Trophoblast cell (in vitro differentiated cells and primary cell): ENCODE results near the gene GABRB2.

Source experiments
- DNase-seq, 2 donors: peaks; one replicate each; pipeline ENCODE4 v3.0.0-alpha.2; 2016
- H2AFZ ChIP-seq: 2 replicates; pipeline ENCODE4 v1.6.1; 2013; ENCODE audit warnings: low read length, moderate library complexity, mild to moderate bottlenecking; ENCODE audit not compliant: insufficient read depth, poor library complexity
- H2AK5ac ChIP-seq: 2 replicates; pipeline ENCODE4 v1.6.1; 2013; ENCODE audit warnings: mild to moderate bottlenecking, low read length
- H2BK120ac ChIP-seq: 2 replicates; pipeline ENCODE4 v1.6.1; 2013; ENCODE audit warnings: low read length, mild to moderate bottlenecking, moderate library complexity; ENCODE audit not compliant: insufficient read depth, poor library complexity
- H2BK12ac ChIP-seq: 2 replicates; pipeline ENCODE4 v1.6.1; 2013; ENCODE audit warnings: mild to moderate bottlenecking, low read length, moderate library complexity
- H2BK5ac ChIP-seq: 2 replicates; pipeline ENCODE4 v1.6.1; 2013; ENCODE audit warnings: low read length, low read depth, moderate library complexity, mild to moderate bottlenecking; ENCODE audit not compliant: poor library complexity
- H3K14ac ChIP-seq: 2 replicates; pipeline ENCODE4 v1.6.1; 2013; ENCODE audit warnings: mild to moderate bottlenecking, low read length
- H3K18ac ChIP-seq: 2 replicates; pipeline ENCODE4 v1.6.1; 2013; ENCODE audit warnings: mild to moderate bottlenecking, low read length
- H3K23ac ChIP-seq: 2 replicates; pipeline ENCODE4 v1.6.1; 2013; ENCODE audit warnings: low read length
- H3K27ac ChIP-seq: 2 replicates; pipeline ENCODE4 v1.5.1; 2013; ENCODE audit warnings: low read depth, mild to moderate bottlenecking, inconsistent platforms, low read length, moderate library complexity
- H3K27me3 ChIP-seq: 2 replicates; pipeline ENCODE4 v1.6.1; 2013; ENCODE audit warnings: inconsistent platforms, mild to moderate bottlenecking, low read length, moderate library complexity; ENCODE audit not compliant: insufficient read depth
- H3K36me3 ChIP-seq, 2 experiments: 1 replicate in 1 of 2; 2 replicates in 1 of 2; pipeline ENCODE4 v1.6.1; 2013; ENCODE audit warnings: low read length in 2 of 2, mild to moderate bottlenecking in 2 of 2, moderate library complexity in 1 of 2; ENCODE audit not compliant: insufficient read depth in 2 of 2, control insufficient read depth in 1 of 2
- H3K4ac ChIP-seq: 2 replicates; pipeline ENCODE4 v1.6.1; 2013; ENCODE audit warnings: low read depth, mild to moderate bottlenecking, low read length, moderate library complexity
- H3K4me1 ChIP-seq, 2 experiments: 1 replicate in 1 of 2; 2 replicates in 1 of 2; pipeline ENCODE4 v1.6.1; 2013; ENCODE audit warnings: low read length in 2 of 2, mild to moderate bottlenecking in 2 of 2, moderate library complexity in 1 of 2; ENCODE audit not compliant: insufficient read depth in 2 of 2, control insufficient read depth in 1 of 2
- H3K4me2 ChIP-seq: 2 replicates; pipeline ENCODE4 v1.6.1; 2013; ENCODE audit warnings: inconsistent platforms, mild to moderate bottlenecking, low read length, moderate library complexity
- H3K4me3 ChIP-seq: 2 replicates; pipeline ENCODE4 v1.5.1; 2013; ENCODE audit warnings: mild to moderate bottlenecking, low read depth, low read length, inconsistent platforms
- H3K79me1 ChIP-seq: one replicate; pipeline ENCODE4 v1.6.1; 2013; ENCODE audit warnings: low read length
- H3K79me2 ChIP-seq: 2 replicates; pipeline ENCODE4 v1.6.1; 2013; ENCODE audit warnings: low read length, mild to moderate bottlenecking; ENCODE audit not compliant: control insufficient read depth, insufficient read depth, poor library complexity
- H3K9ac ChIP-seq: 2 replicates; pipeline ENCODE4 v1.6.1; 2013; ENCODE audit warnings: mild to moderate bottlenecking, low read length
- H3K9me3 ChIP-seq: 2 replicates; pipeline ENCODE4 v1.6.1; 2013; ENCODE audit warnings: low read depth, mild to moderate bottlenecking, control low read depth, inconsistent platforms, low read length; ENCODE audit not compliant: insufficient read depth
- H4K12ac ChIP-seq: 2 replicates; pipeline ENCODE4 v1.6.1; 2013; ENCODE audit warnings: low read depth, mild to moderate bottlenecking, low read length, moderate library complexity
- H4K8ac ChIP-seq: 2 replicates; pipeline ENCODE4 v1.6.1; 2013; ENCODE audit warnings: low read depth, mild to moderate bottlenecking, low read length, moderate library complexity
- H4K91ac ChIP-seq: one replicate; pipeline ENCODE4 v1.6.1; 2013; ENCODE audit warnings: low read depth, mild to moderate bottlenecking, low read length, moderate library complexity
- WGBS: extraction: QIAGEN DNeasy Blood & Tissue Kit; methylation state at CpG from one replicate; pipeline ENCODE4 v1.1.7; 2013; ENCODE audit warnings: missing lambda C conversion rate; ENCODE audit not compliant: insufficient read length, insufficient coverage; ENCODE audit errors: extremely low coverage; 5-methylcytosine and 5-hydroxymethylcytosine counted together

Gene GABRB2

GRCh38 chr5:161397448-161397847, 149.1 kb downstream of the GABRB2 start:
- no peak overlapping the region for H2BK12ac ChIP-seq
- no peaks in the 10 kb centered on the region for H3K79me1 ChIP-seq
- no peak overlapping the region for H2AK5ac ChIP-seq
- DNase-seq: no peak
- H4K8ac ChIP-seq: no peak overlapping the region
- H3K4me3 ChIP-seq: no peak overlapping the region
- no peak overlapping the region for H3K4ac ChIP-seq
- no peak overlapping the region for H3K4me2 ChIP-seq
- H3K18ac ChIP-seq: no peak overlapping the region
- H4K12ac ChIP-seq: no peak overlapping the region
- H4K91ac ChIP-seq: no peak overlapping the region
- no peak overlapping the region for H2AFZ ChIP-seq
- no peak overlapping the region for H3K14ac ChIP-seq
- H3K27me3 ChIP-seq: no peaks in the 10 kb centered on the region
- no peaks in the 10 kb centered on the region for H3K4me1 ChIP-seq
- H2BK120ac ChIP-seq: no peak overlapping the region
- H3K23ac ChIP-seq: no peak overlapping the region
- H3K9me3 ChIP-seq: no peaks in the 10 kb centered on the region
- no peak overlapping the region for H3K27ac ChIP-seq
- no peak overlapping the region for H3K9ac ChIP-seq
- no peak overlapping the region for H2BK5ac ChIP-seq
- no peaks in the 10 kb centered on the region for H3K36me3 ChIP-seq
- H3K79me2 ChIP-seq: no peaks in the 10 kb centered on the region
- no CpG with 5 or more reads among the region's 4 CpGs for WGBS

GRCh38 chr5:161396171-161396570, 150.4 kb downstream of the GABRB2 start:
- Histone ChIP-seq H4K12ac (no peak overlapping the region), H3K27me3 (no peaks in the 10 kb centered on the region), H3K4ac (no peak overlapping the region), H3K14ac (no peak overlapping the region), H3K23ac (no peak overlapping the region), H2BK5ac (no peak overlapping the region), H3K18ac (no peak overlapping the region), H3K9ac (no peak overlapping the region), H4K8ac (no peak overlapping the region), H2AK5ac (no peak overlapping the region), H4K91ac (no peak overlapping the region), H2AFZ (no peak overlapping the region), H3K27ac (no peak overlapping the region), H3K79me2 (no peaks in the 10 kb centered on the region), H3K9me3 (no peaks in the 10 kb centered on the region), H2BK12ac (no peak overlapping the region), H3K36me3 (no peaks in the 10 kb centered on the region), H3K4me2 (no peak overlapping the region), H3K4me3 (no peak overlapping the region), H3K79me1 (no peaks in the 10 kb centered on the region), H3K4me1 (no peaks in the 10 kb centered on the region), H2BK120ac (no peak overlapping the region)
- no CpG with 5 or more reads among the region's 3 CpGs for WGBS
- DNase-seq: no peak

- WGBS: no CpG with 5 or more reads among the region's 1 CpG
- no peak overlapping the region for H2AFZ ChIP-seq
- no peak overlapping the region for H4K8ac ChIP-seq
- H2BK5ac ChIP-seq: no peak overlapping the region
- no peaks in the 10 kb centered on the region for H3K36me3 ChIP-seq
- no peaks in the 10 kb centered on the region for H3K9me3 ChIP-seq
- no peak overlapping the region for H4K91ac ChIP-seq
- H3K27me3 ChIP-seq: no peaks in the 10 kb centered on the region
- no peak overlapping the region for H3K4me2 ChIP-seq
- H2BK12ac ChIP-seq: no peak overlapping the region
- no peak overlapping the region for H3K4ac ChIP-seq
- H2BK120ac ChIP-seq: no peak overlapping the region
- H3K4me1 ChIP-seq: no peaks in the 10 kb centered on the region
- no peak for DNase-seq
- H3K14ac ChIP-seq: no peak overlapping the region
- no peaks in the 10 kb centered on the region for H3K79me2 ChIP-seq
- H3K4me3 ChIP-seq: no peak overlapping the region
- H3K79me1 ChIP-seq: no peaks in the 10 kb centered on the region
- no peak overlapping the region for H3K18ac ChIP-seq
- H3K27ac ChIP-seq: no peak overlapping the region
- no peak overlapping the region for H4K12ac ChIP-seq
- no peak overlapping the region for H3K9ac ChIP-seq
- no peak overlapping the region for H2AK5ac ChIP-seq
- H3K23ac ChIP-seq: no peak overlapping the region
Observed at GRCh38 chr5:161391724-161392123, 154.8 kb downstream of the GABRB2 start.

- H3K4me1 ChIP-seq: no peaks in the 10 kb centered on the region
- H2BK5ac ChIP-seq: no peak overlapping the region
- H4K91ac ChIP-seq: no peak overlapping the region
- no CpG with 5 or more reads among the region's 1 CpG for WGBS
- no peaks in the 10 kb centered on the region for H3K79me2 ChIP-seq
- H3K9ac ChIP-seq: no peak overlapping the region
- no peak overlapping the region for H3K4me3 ChIP-seq
- no peak overlapping the region for H3K27ac ChIP-seq
- H4K8ac ChIP-seq: no peak overlapping the region
- no peak overlapping the region for H3K4me2 ChIP-seq
- H3K14ac ChIP-seq: no peak overlapping the region
- H2AK5ac ChIP-seq: no peak overlapping the region
- no peak overlapping the region for H2BK12ac ChIP-seq
- H3K9me3 ChIP-seq: no peaks in the 10 kb centered on the region
- no peak overlapping the region for H3K23ac ChIP-seq
- H4K12ac ChIP-seq: no peak overlapping the region
- no peak overlapping the region for H3K4ac ChIP-seq
- DNase-seq: no peak
- H3K18ac ChIP-seq: no peak overlapping the region
- H3K27me3 ChIP-seq: no peaks in the 10 kb centered on the region
- no peaks in the 10 kb centered on the region for H3K36me3 ChIP-seq
- H2AFZ ChIP-seq: no peak overlapping the region
- no peaks in the 10 kb centered on the region for H3K79me1 ChIP-seq
- no peak overlapping the region for H2BK120ac ChIP-seq
Observed at GRCh38 chr5:161391016-161391415, 155.5 kb downstream of the GABRB2 start.
